UCSD-AML1 (cell line): ENCODE results near the gene RPS6KA2.
"Not testable (repeated sequence)": the region's sequence is repeated elsewhere in the genome, so short reads cannot be mapped to it uniquely, and the experiment has no call there.

Source experiments
- DNase-seq: peaks from one replicate; lab custom pipeline; 2025; ENCODE audit not compliant: unreplicated experiment; lab: John Stamatoyannopoulos, UW

The RPS6KA2 gene

DNA sequence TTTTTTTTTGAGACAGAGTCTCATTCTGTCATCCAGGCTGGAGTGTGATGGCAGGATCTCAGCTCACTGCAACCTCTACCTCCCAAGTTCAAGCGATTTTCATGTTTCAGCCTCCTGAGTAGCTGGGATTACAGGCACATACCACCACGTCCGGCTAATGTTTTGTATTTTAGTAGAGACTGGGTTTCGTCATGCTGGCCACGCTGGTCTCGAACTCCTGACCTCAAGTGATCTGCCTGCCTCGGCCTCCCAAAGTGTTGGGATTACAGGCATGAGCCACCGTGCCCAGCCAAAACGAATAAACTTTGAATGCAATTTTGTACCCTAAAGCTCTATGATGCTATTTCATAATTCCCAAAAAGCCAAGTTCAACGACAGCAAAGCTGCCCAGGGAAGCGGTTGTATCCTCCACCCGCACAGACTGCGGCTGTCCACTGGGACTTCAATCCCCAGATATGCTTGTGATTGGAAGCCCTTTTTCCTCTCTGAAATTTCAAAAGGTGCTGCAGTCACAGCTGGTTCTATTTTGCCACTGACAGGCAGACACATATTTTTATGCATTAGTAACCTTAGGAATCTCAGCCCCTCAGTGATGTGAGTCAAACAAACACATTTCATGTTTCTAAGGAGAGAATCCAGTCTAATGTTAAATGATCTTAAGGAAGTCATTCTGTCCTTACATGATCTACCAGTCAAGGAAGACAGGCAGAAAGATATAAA is 31.8 kb downstream of the RPS6KA2 start:
- no peak for DNase-seq

DNA sequence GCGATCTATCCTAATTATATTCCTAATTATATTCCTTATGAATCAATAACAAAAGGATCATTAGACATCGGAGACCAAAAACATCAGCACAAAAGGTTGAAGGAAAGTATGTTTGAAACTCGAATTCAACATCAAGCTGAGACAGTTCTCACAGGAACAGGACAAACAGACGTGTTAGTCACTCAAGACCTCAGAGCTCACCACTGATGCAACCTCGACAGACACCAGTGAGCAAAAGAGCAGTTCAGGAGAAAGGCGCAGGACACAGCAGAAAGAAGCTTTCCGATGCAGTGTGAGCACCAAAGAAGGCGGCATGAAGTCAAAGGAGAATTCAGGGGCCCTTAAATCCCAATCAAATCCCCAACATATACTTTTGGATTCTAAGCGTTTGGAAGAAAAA is 34.2 kb downstream of the RPS6KA2 start:
- no peak for DNase-seq

DNA sequence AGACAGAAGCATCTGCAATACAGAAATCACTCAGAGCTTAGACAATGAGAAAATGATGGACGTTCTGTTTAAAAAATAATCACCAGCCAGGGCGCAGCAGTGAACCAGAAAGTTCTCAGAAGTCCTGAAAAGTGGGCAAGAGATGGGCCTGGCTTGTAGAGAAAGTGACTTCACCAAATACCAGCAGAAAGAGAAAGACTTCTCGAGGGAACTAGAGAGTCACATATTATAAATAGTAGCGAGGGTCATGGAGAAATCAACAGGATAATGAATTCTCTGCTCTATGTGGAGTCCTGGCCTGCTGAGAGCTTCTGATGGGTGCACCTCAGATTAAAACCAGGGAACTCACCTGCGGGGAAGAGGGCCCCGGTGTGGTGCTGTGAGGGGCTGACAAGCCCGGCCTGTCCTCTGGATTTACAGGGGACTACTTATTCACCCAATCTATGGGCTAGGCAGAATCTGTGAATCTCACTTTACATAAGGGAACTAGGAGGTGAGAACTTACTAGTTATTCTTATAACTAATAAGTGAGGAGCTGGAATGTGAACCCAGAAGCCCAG is 35.0 kb downstream of the RPS6KA2 start:
- DNase-seq, result no peak

DNA sequence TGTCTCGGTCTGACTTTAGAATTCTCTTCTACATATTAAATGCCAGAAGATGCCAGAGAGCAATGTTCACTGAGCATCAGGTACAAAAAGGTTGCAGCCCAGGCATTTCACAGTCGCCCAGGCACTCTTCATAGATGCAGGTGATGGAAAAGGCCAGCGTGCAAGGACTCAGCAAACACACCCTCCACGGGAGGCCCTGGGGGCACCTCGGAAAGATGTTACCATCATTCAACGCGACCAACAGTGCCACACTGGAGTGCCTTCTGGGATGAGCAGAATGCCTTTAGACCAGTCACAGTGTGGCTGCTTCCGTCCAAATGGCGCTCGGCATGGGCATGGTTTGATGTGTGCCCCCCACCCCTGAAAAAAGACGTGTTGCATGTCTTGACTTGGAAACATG is 36.0 kb downstream of the RPS6KA2 start:
- DNase-seq, result no peak

DNA sequence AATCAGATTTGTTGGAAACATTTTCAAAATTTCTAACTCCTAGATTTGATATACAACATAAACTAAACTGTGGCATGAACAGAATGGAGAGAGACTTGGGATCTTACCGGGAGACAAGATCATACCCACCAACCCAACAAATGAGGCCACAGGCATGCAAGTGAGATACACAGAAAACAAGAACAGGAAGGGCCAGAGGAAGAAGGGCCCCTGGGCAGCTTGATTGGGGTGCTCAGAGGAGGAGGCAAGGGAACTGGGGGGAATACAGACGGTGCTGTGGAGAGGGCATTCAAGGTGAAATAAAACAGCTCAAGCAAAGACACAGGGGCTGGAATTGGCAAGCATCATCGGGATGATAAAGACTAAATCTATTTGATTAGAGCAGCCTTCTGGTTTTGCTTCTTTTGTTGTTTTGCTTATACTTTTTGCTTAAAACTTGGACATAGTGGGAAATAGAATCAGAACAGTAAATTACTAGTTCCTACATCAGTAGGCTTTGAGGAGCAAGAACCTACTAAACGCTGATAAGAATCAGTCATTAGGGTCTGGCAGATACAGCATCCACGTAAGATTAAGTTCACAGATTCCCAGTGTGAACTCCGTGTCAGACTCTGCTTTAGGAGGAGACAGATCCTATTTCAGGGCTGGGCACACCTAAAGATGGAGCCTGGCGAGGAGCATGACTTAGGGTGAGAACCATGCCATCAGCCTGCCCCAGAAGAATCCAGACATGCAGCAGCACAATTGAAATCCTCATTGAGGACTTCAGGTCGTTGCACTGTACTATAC is 37.1 kb downstream of the RPS6KA2 start:
- no peak for DNase-seq

DNA sequence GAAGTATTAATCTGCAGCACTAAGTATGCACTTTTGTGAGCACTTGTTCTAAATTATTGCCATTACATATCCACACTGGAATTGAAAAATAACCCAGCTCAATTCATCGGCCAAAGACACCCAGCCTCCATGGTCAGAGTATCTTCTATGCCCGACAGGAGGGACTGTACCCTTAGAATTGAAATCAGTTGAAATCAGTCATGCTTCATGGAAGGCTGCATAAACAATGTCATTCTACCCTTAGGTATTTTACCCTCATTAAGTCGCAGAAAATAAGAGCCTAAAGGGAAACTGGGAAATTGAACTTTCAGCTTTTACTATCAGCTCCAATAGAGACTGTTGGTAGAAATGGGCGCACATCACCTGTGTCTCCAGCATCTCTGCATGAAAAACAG is 37.7 kb downstream of the RPS6KA2 start:
- DNase-seq, result no peak

DNA sequence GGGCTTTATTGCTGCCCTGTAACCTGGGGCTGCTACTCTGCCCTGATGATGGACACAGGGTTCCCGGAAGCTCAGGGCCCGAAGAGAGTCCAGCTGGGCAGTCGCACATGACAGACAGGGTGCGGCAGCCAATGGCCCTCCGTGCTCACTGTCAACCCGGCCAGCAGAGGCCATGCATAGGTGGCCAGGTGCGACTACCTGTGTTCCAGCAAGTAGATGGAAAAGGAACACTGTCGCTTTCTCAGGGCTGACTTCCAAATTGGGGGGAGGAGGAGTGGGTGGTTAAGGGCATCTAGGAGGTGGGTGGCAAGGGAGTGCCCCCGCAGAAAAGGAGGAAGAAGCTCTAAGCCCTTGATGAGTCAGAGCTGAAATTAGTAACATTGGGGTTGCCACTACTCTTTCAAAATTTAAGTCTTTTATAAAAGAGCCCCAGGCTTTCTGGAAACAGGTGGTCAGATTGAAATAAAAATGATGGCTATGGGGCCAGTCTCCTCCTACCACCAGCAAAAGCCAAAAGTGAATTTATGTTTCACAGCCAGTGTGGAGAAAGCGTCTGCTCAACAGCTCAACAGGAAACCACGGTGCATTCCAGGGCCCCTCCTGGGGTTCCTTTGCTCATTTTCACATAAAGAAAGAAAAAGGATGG is 38.2 kb downstream of the RPS6KA2 start:
- DNase-seq, result no peak

DNA sequence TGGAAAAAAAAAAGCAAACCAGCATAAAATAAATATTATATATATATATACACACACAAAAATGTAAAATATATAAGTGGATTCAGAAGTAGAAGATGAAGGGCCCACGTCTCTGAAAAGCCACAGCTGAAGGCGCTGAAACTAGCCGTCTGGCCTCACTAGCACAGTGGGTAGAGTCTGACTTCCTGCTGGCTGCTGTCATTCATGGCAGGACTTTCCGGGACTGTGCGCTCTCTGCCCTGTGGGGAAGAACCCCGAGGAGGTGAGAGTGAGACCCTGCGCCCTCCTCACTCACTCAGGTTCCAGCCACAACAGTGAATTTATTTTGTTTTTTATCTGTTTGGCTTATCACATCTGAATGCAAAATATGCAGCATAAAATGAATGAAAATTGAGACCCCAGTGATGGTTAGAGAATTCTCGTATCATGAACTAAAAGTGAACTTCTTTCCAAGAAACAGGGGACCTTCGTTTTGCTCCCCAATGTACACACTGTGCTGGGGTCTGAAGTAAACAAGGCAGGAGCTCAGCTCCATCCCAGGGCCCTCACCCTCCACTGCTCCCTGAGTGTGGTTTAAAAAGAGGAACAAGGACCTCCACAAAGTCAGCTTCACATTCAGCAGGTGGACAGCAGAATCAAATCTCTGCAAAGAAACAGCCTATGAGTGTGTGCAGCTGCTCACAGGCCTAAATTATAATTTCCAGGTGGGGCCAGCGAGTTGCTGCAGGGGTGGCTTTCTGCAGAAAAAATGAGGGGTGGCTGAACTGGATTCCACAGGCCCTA is 39.2 kb downstream of the RPS6KA2 start:
- peak; percentile 28 for DNase-seq

DNA sequence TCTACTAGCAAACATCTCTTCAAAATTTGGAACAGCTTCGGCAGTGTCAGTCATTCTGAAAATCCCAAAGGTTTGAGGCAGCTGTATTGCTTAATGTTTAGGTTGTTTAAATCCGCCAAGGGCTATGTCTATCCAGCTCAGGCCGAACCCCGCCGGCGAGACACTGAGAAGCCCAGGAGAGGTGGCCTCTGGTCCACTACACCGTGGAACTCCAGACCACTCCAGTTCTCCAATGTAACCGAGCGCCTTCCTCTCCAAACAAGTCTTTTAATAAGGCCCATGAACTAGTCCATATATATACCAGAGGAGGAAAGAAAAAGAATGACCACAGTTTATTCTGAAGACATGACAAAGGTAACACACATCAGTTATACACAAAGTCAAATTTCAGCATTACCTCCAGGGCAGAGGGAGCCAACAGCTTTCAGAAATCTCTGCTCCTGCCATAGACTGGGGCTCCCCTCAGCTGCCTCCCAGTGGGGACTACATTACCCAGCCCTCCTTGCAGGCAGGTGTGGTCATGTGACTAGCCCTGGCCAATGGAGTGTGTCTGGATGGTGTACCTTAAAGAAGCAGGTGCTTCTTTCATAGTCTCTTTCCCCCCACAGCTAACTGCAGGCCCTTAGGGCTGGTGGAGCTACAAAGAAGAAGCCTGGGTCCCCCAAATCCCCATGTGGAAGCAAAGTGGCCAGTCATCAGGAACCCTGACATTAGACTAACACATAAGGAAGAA is 40.5 kb downstream of the RPS6KA2 start, which contains the start of gene RAMACL:
TSS of gene RAMACL (minus strand) at position 255 of the 733 bp plus-strand sequence. CDS start at position 54, 201 bp downstream.
- no peak for DNase-seq

DNA sequence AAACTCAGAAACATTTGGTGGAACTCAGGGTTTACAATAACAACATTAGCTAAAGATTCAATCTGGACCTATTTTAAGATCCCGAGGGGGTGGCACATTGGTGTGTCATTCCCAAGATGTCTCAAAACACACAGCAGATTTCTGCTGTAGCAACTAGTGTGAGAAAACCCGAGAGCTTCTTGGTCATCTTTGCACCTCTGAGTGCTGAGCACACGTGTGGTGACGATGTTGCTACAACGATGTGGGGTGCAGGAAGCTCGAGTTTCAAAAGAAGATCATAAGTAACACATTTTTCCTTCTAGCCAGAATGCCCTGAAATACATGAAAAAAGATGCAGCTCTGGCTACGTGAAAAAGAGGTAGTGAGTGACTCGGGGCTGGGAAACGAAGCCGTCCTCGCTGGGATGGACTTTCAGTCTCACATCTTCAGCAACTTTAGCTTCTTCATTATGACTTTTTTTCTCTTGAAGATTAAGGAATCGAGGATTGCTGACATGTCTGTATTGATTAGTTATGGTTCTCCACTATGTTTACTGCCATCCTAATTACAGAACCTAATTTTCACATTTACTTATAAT is 42.1 kb downstream of the RPS6KA2 start:
- no peak for DNase-seq

DNA sequence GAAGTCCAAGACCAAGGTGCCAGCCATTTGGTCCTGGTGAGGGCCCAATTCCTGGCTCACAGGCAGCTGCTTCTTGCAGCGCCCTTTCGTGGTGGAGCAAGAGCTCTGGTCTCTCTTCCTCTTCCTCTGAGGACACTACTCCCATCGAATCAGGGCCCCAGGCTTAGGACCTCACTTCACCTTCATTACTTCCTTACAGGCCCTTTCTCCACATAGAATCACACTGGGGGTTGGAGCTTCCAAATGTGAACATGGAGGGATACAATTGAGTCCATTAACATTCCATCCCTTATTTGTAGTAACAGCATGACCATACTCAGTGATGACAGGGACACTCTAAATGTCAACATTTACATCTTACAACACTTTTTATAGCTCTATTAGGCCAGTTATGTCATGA is 42.9 kb downstream of the RPS6KA2 start:
- no peak for DNase-seq

DNA sequence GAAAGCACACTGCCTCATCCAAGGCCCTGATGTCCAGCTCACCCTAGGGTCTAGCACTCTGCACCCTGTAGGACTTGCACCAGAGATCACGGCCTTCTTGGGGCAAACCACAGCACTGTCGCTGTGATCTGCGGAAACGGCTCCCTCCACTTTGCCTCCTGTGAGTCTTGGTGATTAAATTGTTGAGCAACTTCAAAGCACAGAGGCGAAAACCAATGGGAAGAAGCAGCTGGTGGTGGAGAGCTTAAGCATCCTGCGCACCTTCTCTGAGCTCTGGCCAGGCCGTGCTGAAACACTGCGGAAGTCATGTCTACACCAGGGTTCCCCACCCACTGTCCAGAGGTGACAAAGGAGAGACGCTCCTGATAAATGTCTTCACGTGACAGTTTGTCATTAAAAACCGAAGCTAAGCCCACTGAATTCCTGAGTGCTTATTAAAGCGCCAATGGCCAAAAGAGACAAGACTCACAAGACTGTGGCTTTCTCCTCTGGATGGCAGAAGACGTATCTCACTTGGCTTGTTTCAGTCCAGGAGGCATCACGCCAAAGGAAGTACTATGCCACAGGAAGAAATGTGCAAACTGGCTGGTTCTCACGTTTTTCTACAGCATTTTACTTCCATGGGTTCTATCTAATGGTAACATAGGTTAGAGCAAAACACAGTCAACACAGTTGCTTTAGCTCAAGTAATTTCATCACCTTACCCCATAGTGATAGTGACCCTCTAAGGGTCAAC is 43.7 kb downstream of the RPS6KA2 start:
- no peak for DNase-seq

DNA sequence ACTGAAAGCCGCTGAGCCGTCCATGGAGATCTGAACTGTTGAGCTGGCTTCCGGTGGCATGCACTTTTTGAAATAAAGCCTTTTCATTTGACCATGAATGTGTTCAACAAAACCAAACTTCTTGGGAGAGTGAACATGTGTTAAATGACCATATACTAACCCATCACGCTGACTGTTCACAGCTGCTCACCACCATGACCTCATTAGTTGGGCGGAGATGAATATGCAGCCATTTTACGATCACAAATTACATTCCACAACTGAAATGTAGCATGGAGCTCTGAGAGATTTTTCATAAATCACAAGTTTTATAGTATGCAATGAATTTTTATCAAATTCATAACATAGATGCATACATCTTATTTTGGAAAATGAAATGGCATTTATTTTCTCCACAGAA is 44.8 kb downstream of the RPS6KA2 start:
- DNase-seq, result no peak

DNA sequence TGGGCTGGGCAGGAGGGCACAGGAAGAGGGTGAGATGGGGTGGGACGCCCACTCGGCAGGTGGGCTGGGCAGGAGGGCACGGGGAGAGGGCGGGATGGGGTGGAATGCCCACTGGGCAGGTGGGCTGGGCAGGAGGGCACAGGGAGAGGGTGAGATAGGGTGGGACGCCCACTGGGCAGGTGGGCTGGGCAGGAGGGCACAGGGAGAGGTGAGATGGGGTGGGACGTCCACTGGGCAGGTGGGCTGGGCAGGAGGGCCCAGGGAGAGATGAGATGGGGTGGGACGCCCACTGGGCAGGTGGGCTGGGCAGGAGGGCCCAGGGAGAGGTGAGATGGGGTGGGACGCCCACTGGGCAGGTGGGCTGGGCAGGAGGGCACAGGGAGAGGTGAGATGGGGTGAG is 45.2 kb downstream of the RPS6KA2 start:
- not testable (repeated sequence) for DNase-seq

DNA sequence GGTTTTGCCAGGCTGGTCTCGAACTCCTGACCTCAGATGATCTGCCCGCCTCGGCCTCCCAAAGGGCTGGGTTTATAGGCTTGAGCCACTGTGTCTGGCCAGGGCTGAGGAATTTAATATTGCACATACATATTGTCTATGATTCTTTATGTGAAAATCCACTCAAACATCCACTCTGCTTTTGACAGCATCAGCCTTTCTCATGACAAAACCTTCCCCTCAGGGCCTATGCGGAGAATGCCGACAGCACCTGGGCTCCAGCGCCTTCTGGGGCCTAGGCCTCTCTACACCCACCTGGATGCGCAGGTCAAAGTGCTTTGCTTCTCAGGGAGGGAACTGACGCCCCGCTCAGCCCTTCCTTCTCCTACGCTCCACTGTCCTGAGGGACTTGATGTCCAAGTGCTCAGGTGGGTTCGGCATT is 46.0 kb downstream of the RPS6KA2 start:
- no peak for DNase-seq

DNA sequence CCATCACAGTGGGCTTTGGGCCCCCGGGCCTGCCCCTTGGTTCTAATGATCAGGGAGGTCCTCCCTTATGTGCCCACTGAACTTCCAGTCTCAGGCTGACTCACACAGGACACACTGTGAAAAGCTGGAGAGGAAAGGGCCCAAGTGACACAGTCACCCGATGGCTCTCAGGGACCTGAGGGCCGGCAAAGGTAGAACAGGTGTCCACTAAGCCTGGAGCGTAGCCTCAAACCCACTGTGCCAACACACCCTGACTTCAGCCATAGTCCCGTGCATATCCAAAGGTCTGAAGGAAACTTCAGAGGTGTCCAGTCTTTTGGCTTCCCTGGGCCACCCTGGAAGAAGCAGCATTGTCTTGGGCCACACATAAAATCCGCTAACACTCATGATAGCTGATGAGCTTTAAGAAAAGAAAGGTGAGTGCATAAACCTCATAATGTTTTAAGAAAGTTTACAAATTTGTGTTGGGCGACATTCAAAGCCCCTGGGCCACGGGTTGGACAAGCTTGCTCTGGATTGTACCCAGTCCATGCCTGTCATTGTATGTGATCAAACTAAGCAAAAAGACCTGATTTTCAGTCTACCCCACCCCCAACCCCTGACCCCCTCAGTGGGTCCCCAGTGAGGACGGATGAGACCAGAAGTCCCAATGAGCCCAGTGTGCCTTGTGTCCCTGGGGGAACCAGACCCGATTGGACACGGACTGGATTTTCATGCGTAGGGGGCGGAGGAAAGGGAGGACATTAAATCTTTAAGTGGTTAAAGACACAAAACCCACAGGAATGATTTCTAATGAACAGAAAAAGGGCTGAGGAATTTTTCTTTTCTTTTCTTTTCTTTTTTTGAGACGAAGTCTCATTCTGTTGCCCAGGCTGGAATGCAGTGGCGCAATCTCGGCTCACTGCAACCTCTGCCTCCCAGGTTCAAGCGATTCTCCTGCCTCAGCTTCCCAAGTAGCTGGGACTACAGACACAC is 46.7 kb downstream of the RPS6KA2 start:
- DNase-seq, result no peak

DNA sequence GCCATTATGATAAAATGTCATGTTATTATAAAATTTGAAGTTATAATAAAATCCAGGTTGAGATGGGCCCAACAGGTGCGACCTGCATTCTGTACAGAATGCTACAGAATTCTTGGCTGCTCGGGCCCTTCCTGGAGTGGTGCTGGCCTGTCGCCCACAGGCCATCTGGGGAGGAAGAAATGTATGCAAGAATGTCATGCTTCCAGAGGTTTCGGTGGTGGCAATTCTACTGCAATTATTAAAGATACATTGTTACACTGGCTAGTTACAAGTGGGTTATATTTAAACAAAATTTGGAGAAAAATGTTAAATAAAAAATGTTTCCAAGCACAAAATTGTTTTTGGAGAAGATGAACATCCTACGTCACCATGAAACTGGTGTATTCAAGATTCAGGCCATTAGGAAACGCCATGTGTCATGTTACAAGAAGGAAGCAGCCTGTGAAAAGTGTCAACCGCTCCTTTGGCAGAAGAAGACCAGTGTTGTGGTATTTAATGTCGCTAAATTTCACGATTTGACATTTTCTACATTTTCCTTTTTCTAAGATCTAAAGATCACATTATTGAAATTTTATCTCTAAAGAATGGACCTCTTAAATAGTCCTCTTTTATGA is 47.7 kb downstream of the RPS6KA2 start:
- DNase-seq, result no peak
